RWPE2 (cell line): ENCODE results near the gene ZNF396.
A peak's percentile ranks its signal among the peaks of the same experiment; 100 is the strongest.

Experiments used
- ATAC-seq: fragments of 200-7000 bp; cut with Tn5 transposase; 3 replicates; pipeline ENCODE4 v1.9.1; 2021; ENCODE audit warnings: low read depth
- DNase-seq: peaks from one replicate; pipeline ENCODE4 v3.0.0-alpha.2; 2020; ENCODE audit warnings: low spot score
- H3K27ac ChIP-seq: fragments of 450-650 bp; 2 replicates; pipeline ENCODE4 v1.5.1; 2017; ENCODE audit warnings: mild to moderate bottlenecking; ENCODE audit not compliant: poor library complexity, severe bottlenecking
- H3K27me3 ChIP-seq: fragments of 250-450 bp; sonication (Bioruptor Pico); 2 replicates; pipeline ENCODE4 v1.5.1; 2021; ENCODE audit warnings: mild to moderate bottlenecking, moderate library complexity; ENCODE audit not compliant: insufficient read depth, poor library complexity, severe bottlenecking
- H3K36me3 ChIP-seq: fragments of 250-450 bp; sonication (Bioruptor Pico); 2 replicates; pipeline ENCODE4 v1.5.1; 2020; ENCODE audit warnings: low read depth, mild to moderate bottlenecking, moderate library complexity
- H3K4me1 ChIP-seq: fragments of 250-450 bp; sonication (Bioruptor Pico); 2 replicates; pipeline ENCODE4 v1.5.1; 2021; ENCODE audit warnings: mild to moderate bottlenecking, moderate library complexity; ENCODE audit not compliant: insufficient read depth, poor library complexity, severe bottlenecking
- H3K4me3 ChIP-seq: fragments of 250-450 bp; sonication (Bioruptor Pico); 2 replicates; pipeline ENCODE4 v1.5.1; 2021; ENCODE audit warnings: mild to moderate bottlenecking, moderate library complexity; ENCODE audit not compliant: severe bottlenecking
- H3K9me3 ChIP-seq: fragments of 250-450 bp; sonication (Bioruptor Pico); 2 replicates; pipeline ENCODE4 v1.5.1; 2021; ENCODE audit warnings: mild to moderate bottlenecking, moderate library complexity; ENCODE audit not compliant: severe bottlenecking
- TF ChIP-seq, protein P1 (sequence below): fragments of 450-650 bp; IDR thresholded peaks from one replicate; pipeline ENCODE4 v1.5.1; 2017; ENCODE audit warnings: mild to moderate bottlenecking, moderate library complexity; ENCODE audit not compliant: poor library complexity, severe bottlenecking

ZNF396 gene

DNA sequence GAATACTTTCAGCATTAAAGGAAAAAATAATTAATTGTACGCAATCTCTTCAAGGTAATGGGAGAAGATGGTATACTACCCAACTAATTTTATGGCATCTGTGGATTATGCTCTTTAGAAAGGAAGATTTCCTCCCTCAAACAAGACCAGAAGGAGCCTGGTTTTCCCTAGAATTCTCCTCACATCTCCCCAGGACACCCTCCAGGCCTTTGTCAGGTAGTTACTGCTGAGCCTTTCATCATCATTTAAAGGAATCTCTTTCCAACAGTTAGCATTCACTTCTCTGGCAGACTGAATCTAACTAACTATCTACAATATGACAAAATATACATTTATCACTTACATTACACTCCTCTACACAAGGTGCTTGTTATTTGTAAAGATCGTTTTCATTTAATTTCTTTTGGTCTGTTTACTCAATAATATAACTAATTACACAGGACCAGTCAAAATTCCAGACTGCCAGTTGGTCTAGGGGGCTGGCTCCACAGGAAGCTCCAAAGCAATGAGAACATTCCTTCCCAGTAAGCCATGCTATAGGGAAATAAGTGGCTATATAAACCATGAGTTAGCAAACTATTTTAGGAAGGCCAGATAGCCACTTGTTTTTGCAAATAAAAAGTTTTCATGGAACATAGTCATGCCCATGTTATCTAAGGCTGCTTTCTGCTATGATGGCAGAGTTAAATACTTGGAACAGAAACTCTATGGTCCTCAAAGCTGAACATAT lies 52.0 kb downstream of the ZNF396 start:
- Histone ChIP-seq H3K27ac (no peak overlapping the region), H3K27me3 (no peaks in the 10 kb centered on the region), H3K4me1 (no peaks in the 10 kb centered on the region), H3K36me3 (no peaks in the 10 kb centered on the region), H3K4me3 (no peak overlapping the region), H3K9me3 (no peaks in the 10 kb centered on the region)
- no peak for DNase-seq
- TF ChIP-seq, protein P1, sequence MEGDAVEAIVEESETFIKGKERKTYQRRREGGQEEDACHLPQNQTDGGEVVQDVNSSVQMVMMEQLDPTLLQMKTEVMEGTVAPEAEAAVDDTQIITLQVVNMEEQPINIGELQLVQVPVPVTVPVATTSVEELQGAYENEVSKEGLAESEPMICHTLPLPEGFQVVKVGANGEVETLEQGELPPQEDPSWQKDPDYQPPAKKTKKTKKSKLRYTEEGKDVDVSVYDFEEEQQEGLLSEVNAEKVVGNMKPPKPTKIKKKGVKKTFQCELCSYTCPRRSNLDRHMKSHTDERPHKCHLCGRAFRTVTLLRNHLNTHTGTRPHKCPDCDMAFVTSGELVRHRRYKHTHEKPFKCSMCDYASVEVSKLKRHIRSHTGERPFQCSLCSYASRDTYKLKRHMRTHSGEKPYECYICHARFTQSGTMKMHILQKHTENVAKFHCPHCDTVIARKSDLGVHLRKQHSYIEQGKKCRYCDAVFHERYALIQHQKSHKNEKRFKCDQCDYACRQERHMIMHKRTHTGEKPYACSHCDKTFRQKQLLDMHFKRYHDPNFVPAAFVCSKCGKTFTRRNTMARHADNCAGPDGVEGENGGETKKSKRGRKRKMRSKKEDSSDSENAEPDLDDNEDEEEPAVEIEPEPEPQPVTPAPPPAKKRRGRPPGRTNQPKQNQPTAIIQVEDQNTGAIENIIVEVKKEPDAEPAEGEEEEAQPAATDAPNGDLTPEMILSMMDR: no peak
- ATAC-seq: no peak

GRCh38 chr18:35322486-35323458 lies 54.4 kb downstream of the ZNF396 start:
- Histone ChIP-seq H3K4me1 (no peaks in the 10 kb centered on the region), H3K27ac (no peak overlapping the region), H3K9me3 (no peaks in the 10 kb centered on the region), H3K4me3 (no peak overlapping the region), H3K27me3 (no peaks in the 10 kb centered on the region), H3K36me3 (no peaks in the 10 kb centered on the region)
- no peak for DNase-seq
- TF ChIP-seq, protein P1: no peak
- ATAC-seq: peak; percentile 61; the same call in 2 of the 3 replicates
